Astrocyte of the spinal cord (primary cell): ENCODE results near the gene MRPL47.

Source experiments
- DNase-seq: peaks from one replicate; pipeline ENCODE4 v3.0.0; 2011; ENCODE audit warnings: low read depth, low spot score
- H3K4me3 ChIP-seq: 2 replicates; pipeline ENCODE4 v1.5.1; 2011; ENCODE audit warnings: low read depth, mild to moderate bottlenecking, low read length, moderate library complexity
- in situ Hi-C: cut with HindIII; loops from 2 replicates; pipeline ENCODE4 v1.10.0; 2017; ENCODE audit warnings: low sequenced_read_pairs
- TF ChIP-seq, protein P1 (sequence below): IDR thresholded peaks from 2 replicates; pipeline ENCODE4 v1.5.1; 2012; ENCODE audit warnings: low read depth, mild to moderate bottlenecking, low read length, inconsistent platforms

MRPL47 gene

DNA sequence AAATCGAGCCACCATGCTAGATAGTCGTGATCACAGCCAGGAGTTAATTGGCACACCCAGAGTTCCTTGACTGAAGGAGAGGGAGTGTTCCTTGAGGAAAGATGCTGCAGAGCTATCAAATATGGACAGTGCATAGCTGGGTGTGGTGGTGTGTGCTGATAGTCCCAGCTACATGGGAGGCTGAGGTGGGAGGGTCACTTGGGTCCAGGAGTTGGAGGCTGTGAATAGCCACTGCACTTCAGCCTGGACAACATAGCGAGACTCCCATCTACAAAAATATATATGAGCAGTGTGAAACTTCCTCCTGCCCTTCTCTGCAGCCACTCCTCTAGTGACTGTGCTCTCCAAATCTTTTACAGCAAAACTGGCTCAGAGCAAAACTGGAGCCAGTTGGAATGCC is 38.4 kb upstream of the MRPL47 start:
- in situ Hi-C loops = no loop called here

DNA sequence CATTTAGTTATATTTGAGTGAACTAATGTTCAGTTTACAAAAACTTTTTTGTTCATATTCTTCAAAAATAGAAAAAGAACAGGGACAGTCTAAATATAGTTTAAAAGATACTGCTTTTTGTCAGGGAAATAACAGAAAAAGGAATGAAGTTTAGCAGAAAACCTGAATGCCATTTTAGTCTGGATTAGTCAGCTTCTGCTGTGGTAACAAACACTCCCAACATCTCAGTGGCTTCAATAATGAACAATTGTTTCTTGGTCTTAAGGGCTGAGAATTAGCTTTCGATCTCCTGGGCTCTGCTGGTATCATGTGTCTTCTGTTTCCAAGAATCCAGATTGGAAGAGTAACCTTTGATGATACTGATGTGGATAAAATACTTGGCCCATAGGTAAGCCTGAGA is 36.0 kb upstream of the MRPL47 start:
- in situ Hi-C loops = no loop called here
- no peak overlapping the region for H3K4me3 ChIP-seq
- DNase-seq = no peak
- TF ChIP-seq, protein P1, sequence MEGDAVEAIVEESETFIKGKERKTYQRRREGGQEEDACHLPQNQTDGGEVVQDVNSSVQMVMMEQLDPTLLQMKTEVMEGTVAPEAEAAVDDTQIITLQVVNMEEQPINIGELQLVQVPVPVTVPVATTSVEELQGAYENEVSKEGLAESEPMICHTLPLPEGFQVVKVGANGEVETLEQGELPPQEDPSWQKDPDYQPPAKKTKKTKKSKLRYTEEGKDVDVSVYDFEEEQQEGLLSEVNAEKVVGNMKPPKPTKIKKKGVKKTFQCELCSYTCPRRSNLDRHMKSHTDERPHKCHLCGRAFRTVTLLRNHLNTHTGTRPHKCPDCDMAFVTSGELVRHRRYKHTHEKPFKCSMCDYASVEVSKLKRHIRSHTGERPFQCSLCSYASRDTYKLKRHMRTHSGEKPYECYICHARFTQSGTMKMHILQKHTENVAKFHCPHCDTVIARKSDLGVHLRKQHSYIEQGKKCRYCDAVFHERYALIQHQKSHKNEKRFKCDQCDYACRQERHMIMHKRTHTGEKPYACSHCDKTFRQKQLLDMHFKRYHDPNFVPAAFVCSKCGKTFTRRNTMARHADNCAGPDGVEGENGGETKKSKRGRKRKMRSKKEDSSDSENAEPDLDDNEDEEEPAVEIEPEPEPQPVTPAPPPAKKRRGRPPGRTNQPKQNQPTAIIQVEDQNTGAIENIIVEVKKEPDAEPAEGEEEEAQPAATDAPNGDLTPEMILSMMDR = no peak

More for the DNA sequence above, 38.4 kb upstream of the MRPL47 start:
- H3K4me3 ChIP-seq = no peak overlapping the region
- TF ChIP-seq, protein P1 = no peak
- DNase-seq = no peak

DNA sequence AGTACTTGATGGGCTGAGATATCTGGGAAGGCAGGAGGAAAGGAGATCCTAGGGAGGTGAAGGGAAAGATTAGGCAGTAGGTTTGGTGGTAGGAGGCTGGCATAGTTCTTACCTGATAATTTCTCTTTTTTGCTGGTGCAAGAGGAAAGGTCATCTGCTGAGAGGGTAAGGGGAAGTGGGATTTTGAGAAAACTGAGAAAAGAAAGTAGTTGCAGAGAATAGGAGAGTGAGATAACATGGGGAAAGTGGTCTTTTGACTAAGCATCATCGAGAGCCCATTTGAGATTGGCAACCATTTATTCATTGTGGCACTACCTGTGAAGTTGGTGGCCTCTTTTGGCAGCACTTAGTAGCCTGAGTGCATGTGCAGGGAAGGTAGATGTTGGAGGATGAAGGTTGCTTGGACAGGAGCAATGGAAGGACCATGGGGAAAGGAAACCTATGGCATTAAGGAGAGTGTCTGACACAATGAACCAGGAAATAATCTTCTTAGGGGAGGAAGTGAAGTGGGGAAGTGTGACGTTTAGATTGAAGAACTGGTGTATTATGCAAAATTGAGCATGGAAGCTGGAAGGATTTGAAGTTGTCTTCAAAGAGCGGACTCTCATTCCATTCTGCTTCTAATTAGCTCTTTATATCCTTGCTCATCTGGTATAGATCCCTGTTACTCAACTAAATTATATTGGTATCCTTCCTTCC is 26.5 kb upstream of the MRPL47 start:
- DNase-seq = no peak
- in situ Hi-C loops = no loop called here
- H3K4me3 ChIP-seq = no peak overlapping the region
- TF ChIP-seq, protein P1 = no peak

DNA sequence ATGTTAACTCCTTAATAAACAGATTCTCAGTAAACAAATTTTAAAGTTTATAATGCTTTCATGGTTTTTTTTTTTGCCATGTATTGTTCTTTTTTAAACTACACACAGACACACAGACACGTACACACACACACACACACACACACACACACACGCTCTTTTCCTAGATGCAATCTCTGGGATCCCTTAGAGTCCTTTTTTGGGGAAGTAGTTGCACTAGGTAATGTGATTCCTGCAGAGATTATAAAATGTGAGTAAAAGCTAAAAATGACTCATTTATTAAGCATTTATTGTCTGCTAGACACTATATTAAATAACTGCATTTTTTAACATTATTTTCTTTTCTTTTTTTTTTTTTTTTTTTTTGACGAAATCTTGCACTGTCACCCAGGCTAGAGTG is 20.0 kb upstream of the MRPL47 start:
- TF ChIP-seq, protein P1 = no peak
- H3K4me3 ChIP-seq = no peak overlapping the region
- in situ Hi-C loops = no loop called here
- DNase-seq = no peak

DNA sequence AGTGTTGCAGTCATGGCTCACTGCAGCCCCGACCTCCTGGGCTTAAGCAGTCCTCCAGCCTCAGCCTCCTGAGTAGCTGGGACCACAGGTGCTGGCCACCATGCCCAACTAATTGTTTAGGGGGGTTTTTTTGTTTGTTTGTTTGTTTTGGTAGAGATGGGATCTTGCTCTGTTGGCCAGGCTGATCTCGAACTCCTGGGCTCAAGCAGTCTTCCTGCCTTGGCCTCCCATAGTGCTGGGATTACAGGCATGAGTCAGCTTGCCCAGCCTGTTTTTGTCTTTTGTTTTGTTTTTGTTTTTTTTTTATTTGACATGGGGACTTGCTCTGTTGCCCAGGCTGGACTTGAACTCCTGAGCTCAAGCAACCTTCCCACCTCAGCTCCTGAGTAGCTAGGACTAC is 17.6 kb upstream of the MRPL47 start:
- no peak overlapping the region for H3K4me3 ChIP-seq
- DNase-seq = no peak
- TF ChIP-seq, protein P1 = no peak
- in situ Hi-C loops = no loop called here

DNA sequence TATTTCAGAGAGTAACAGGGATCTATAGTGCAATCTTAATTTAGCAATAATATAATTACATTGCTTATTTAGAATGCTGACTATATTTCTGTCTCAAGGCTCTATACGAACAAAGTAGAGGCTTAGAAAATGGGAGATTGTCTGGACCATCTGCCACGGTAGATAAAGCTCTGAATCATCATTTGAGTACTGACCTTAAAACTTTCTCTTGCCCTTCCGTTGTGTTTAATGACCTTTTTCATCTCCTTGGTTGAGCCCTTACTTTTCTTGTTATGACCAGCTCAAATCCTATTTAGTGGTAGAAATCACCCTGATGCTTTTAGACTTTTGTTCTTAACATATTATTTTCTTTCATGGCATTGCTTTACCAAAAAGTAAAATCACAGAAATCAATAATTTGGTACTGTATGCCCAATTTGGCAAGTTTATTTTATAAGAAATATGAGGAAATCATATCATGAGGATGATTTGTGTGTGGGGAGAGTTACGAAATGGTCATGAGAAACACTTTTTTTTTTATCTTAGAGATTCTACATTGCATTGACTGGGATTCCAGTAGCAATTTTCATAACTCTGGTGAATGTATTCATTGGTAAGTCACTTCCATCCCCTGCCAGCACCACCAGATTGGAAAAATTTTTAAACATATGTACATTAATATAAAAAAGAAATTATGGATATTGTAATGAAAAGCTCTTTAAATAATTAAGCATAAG is 11.2 kb upstream of the MRPL47 start:
- H3K4me3 ChIP-seq = no peak overlapping the region
- TF ChIP-seq, protein P1 = no peak
- in situ Hi-C loops = no loop called here
- no peak for DNase-seq
